ENCODE results near the gene ZFP36.

- TF ChIP-seq POLR2A (IDR thresholded peaks at IDR 0.05) (no peak), CTCF (IDR thresholded peaks at IDR 0.05) (no peak)
These were observed 20.1 kb upstream of the ZFP36 start for GRCh38 chr19:39386557-39386956.
